ENCODE data around the gene EIF3F. TPM values are rescaled to one million over a fixed set of nuclear protein-coding genes. Genes with fewer than 3 reads are reported as not detected.

Gene EIF3F
- total and polyA plus RNA-seq, 11 donors, result 103 to 434 (median 147) TPM

- DNase-seq, result no peak
- no peak overlapping the region for H3K27ac ChIP-seq
These were observed 44.3 kb downstream of the EIF3F start for GRCh38 chr11:8031248-8032115.

GRCh38 chr11:8032122-8032521 lies 45.0 kb downstream of the EIF3F start:
- H3K36me3 ChIP-seq, result no peaks in the 10 kb centered on the region
- ATAC-seq (no peak), DNase-seq (no peak)
- H3K27me3 ChIP-seq, result peaks cover 0 to 3% (median 0%) of the 10 kb centered on the region in 9 donors
- TF ChIP-seq, protein P1, sequence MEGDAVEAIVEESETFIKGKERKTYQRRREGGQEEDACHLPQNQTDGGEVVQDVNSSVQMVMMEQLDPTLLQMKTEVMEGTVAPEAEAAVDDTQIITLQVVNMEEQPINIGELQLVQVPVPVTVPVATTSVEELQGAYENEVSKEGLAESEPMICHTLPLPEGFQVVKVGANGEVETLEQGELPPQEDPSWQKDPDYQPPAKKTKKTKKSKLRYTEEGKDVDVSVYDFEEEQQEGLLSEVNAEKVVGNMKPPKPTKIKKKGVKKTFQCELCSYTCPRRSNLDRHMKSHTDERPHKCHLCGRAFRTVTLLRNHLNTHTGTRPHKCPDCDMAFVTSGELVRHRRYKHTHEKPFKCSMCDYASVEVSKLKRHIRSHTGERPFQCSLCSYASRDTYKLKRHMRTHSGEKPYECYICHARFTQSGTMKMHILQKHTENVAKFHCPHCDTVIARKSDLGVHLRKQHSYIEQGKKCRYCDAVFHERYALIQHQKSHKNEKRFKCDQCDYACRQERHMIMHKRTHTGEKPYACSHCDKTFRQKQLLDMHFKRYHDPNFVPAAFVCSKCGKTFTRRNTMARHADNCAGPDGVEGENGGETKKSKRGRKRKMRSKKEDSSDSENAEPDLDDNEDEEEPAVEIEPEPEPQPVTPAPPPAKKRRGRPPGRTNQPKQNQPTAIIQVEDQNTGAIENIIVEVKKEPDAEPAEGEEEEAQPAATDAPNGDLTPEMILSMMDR (IDR thresholded peaks at IDR 0.05), result no peak
- no peak for TF ChIP-seq POLR2A (IDR thresholded peaks at IDR 0.05)
- H3K4me3 ChIP-seq, result no peak overlapping the region
- H3K9me3 ChIP-seq, result no peaks in the 10 kb centered on the region
- intact Hi-C loops (cut with DNase I), result loop anchor here in 9 of 10 donors (1.0 to 10.0 kb wide), 10 partner anchors 35 to 67 kb away; no protein-coding TSS in a partner anchor
- 85 to 92% (median 90%) methylated on average over 9 to 10 of the region's 10 CpGs for WGBS, 4 donors
- no peak overlapping the region for H3K27ac ChIP-seq
- H3K4me1 ChIP-seq, result peaks cover 0 to 43% (median 14%) of the 10 kb centered on the region in 12 donors

More at GRCh38 chr11:8031248-8032115, 44.3 kb downstream of the EIF3F start:
- no peak for ATAC-seq
- Histone ChIP-seq H3K36me3 (no peaks in the 10 kb centered on the region), H3K4me3 (no peak overlapping the region), H3K4me1 (peaks cover 0 to 43% (median 14%) of the 10 kb centered on the region in 12 donors), H3K9me3 (no peaks in the 10 kb centered on the region), H3K27me3 (peaks cover 0 to 3% (median 0%) of the 10 kb centered on the region in 9 donors)
- intact Hi-C loops (cut with DNase I), result loop anchor here in 9 of 10 donors (1.0 to 10.0 kb wide), 10 partner anchors 36 to 67 kb away; no protein-coding TSS in a partner anchor
- TF ChIP-seq, protein P1 (IDR thresholded peaks at IDR 0.05), result no peak
- TF ChIP-seq POLR2A (IDR thresholded peaks at IDR 0.05), result no peak
- WGBS, 4 donors, result 78 to 82% (median 79%) methylated on average over 27 to 32 of the region's 32 CpGs

- no peak for TF ChIP-seq POLR2A (IDR thresholded peaks at IDR 0.05)
- TF ChIP-seq, protein P1 (IDR thresholded peaks at IDR 0.05), result no peak
- Histone ChIP-seq H3K4me3 (no peak overlapping the region), H3K27ac (peak overlapping the region in 1 of 12 donors; percentile 75), H3K36me3 (no peaks in the 10 kb centered on the region), H3K27me3 (peaks cover 0 to 3% (median 0%) of the 10 kb centered on the region in 9 donors), H3K9me3 (no peaks in the 10 kb centered on the region), H3K4me1 (peaks cover 0 to 43% (median 14%) of the 10 kb centered on the region in 12 donors)
- WGBS, 4 donors, result 35 to 40% (median 35%) methylated on average over 18 to 20 of the region's 20 CpGs
- intact Hi-C loops (cut with DNase I), result loop anchor here (1.0 to 10.0 kb wide), 12 partner anchors 35 to 67 kb away; no protein-coding TSS in a partner anchor
- DNase-seq (no peak), ATAC-seq (no peak)
These were observed 45.6 kb downstream of the EIF3F start for GRCh38 chr11:8032576-8033304.
